ENCODE results near the gene SMIM41. TPM values are rescaled to one million over a fixed set of nuclear protein-coding genes. Genes with fewer than 3 reads are reported as not detected.

SMIM41 gene
- total RNA-seq, 4 donors from 2014 or later = 0.64 to 1.5 (median 0.80) TPM; not detected in 1

DNA sequence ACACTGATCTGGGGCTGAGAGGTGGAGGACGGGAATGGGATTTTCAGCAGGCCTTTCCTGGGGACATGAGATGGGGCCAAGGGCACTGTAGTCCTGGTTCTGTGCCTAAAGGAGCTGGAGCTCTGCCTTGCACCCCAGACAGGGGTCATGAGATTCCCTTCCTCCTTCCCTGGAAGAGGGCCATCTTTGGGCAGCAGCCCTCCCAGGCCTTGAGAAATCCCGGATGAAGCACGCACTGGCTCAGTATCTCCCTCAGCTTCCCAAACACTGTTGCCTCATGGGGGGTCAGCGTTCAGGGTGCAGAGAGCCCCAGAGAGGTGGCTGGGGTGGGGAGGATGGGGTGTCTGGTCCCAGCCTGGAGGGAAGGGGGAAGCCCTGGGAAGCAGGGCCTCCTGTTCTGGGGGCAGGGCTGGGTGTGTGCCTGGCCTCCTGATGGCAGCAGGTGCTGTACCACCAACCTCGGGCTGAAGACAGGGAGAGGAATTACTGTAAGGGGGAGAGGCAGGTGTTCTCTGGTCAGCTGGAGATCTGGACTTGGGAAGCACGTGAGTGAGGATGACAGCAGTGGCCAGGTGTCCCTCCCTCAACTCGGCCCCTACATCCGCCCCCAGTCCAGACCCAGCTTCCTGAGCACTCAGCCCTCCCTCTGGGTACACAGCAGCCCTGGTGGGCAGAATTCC is 36.7 kb upstream of the SMIM41 start:
- Histone ChIP-seq H3K27ac (peak overlapping the region; percentile 72 to 90 (median 77)), H3K27me3 (no peaks in the 10 kb centered on the region), H3K4me1 (peaks cover 23 to 41% (median 27%) of the 10 kb centered on the region in 4 donors), H3K36me3 (no peaks in the 10 kb centered on the region), H3K9me3 (no peaks in the 10 kb centered on the region), H3K4me3 (no peak overlapping the region)
- DNase-seq = no peak
- in situ Hi-C loops (cut with MboI; ENCODE audit: low pct_ligation_motif_present in 1 of 4, low pct_unique_long_range_greater_than_20kb in 1 of 4, low sequenced_read_pairs in 3 of 4) = no loop called here
- intact Hi-C loops (cut with DNase I; ENCODE audit: low total_unique reads) = no loop called here
- TF ChIP-seq EP300 (IDR thresholded peaks at IDR 0.05; ENCODE audit: low read depth) = no peak
- no peak for TF ChIP-seq POLR2A (IDR thresholded peaks at IDR 0.05)
- TF ChIP-seq, protein P1, sequence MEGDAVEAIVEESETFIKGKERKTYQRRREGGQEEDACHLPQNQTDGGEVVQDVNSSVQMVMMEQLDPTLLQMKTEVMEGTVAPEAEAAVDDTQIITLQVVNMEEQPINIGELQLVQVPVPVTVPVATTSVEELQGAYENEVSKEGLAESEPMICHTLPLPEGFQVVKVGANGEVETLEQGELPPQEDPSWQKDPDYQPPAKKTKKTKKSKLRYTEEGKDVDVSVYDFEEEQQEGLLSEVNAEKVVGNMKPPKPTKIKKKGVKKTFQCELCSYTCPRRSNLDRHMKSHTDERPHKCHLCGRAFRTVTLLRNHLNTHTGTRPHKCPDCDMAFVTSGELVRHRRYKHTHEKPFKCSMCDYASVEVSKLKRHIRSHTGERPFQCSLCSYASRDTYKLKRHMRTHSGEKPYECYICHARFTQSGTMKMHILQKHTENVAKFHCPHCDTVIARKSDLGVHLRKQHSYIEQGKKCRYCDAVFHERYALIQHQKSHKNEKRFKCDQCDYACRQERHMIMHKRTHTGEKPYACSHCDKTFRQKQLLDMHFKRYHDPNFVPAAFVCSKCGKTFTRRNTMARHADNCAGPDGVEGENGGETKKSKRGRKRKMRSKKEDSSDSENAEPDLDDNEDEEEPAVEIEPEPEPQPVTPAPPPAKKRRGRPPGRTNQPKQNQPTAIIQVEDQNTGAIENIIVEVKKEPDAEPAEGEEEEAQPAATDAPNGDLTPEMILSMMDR (IDR thresholded peaks at IDR 0.05) = no peak
- no peak for TF ChIP-seq POLR2AphosphoS5 (IDR thresholded peaks at IDR 0.05)
- WGBS, 2 donors (ENCODE audit: low coverage in 1 of 2) = 85% methylated on average over 8 of the region's 8 CpGs; no CpG with 5 or more reads in 1 of the 2 donors

DNA sequence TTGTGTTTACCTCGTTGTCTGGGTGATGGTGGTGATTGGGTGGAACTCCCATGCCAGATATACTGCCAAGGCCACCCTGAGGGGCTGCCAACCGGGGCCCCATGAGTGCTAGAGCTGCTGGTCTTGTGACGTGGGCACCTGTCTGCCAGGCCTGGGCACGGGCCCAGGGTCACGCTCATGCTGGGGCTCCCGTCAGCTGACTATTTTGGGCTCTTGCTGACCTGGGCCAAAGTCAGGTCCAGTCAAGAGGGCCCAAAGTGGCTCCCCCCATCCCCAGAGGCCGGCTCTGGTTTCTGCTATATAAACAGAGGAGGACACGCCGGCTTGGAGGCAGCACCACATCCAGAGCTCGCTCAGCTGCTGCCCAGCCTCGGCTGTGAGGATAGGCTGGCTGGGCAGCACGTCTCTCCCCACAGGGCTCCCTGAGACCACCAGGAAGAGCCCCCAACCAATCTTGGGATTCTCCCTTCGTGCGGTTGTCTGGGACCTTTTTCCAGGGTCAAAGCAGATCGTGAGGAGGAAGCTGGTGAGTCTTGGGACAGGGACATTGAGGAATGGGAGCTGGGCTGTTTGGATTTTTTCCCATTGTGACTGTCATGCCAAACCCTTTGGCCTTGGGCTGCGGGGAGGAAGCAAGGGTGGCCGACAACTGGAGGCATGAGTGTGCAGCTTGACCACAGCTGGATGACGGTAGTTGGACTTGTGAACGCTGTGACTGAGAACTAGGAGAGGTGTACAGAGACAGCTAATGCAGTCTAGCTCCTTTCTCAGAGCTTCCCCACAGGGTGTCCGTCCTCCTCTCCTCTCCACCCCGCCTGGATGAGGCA is 35.9 kb upstream of the SMIM41 start:
- intact Hi-C loops (cut with DNase I; ENCODE audit: low total_unique reads) = no loop called here
- H3K27me3 ChIP-seq = no peaks in the 10 kb centered on the region
- H3K27ac ChIP-seq = peak overlapping the region; percentile 72 to 90 (median 77)
- in situ Hi-C loops (cut with MboI; ENCODE audit: low pct_ligation_motif_present in 1 of 4, low pct_unique_long_range_greater_than_20kb in 1 of 4, low sequenced_read_pairs in 3 of 4) = no loop called here
- no peak overlapping the region for H3K4me3 ChIP-seq
- WGBS, 2 donors (ENCODE audit: low coverage in 1 of 2) = 75% methylated on average over 20 of the region's 21 CpGs; no CpG with 5 or more reads in 1 of the 2 donors
- TF ChIP-seq EP300 (IDR thresholded peaks at IDR 0.05; ENCODE audit: low read depth) = no peak
- TF ChIP-seq, protein P1 (IDR thresholded peaks at IDR 0.05) = no peak
- peak in 1 of 3 donors; percentile 44 for TF ChIP-seq POLR2AphosphoS5 (IDR thresholded peaks at IDR 0.05)
- TF ChIP-seq POLR2A (IDR thresholded peaks at IDR 0.05) = no peak
- no peaks in the 10 kb centered on the region for H3K36me3 ChIP-seq
- peaks cover 23 to 34% (median 25%) of the 10 kb centered on the region in 4 donors for H3K4me1 ChIP-seq
- H3K9me3 ChIP-seq = no peaks in the 10 kb centered on the region
- DNase-seq = no peak

DNA sequence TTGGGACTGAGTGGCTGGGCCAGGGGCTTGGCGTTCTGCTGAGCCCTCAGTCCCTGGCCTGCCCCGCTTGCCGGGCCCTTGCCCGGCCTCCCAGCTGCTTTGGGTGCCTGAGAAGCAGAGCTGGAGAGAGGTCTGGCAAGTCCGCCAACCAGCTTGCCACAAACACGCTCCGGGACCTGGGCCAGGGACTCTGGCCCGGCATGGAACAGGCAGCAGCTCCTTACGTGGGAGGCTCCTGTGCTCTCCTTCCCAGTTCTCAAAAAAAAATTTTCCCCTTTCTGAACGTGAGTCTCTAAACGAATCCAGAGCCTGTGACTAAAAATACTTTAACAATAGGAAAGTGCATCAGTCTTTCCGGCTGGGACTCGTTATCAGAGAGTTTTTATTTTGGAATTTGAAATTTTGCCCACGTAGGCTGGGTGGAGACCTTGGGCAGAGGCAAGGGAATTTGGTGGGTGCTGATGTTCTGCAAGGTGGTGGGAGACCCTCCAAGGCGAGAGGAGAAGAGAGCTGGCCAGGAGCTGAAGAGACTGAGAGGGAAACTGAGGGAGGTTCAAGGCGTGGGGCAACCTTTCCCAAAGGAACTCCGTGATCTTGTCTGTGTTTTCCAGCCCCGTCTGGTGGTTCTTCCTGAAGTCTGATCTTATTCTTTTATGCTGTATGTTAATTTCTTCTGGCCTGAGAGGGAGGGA is 35.1 kb upstream of the SMIM41 start:
- Histone ChIP-seq H3K4me1 (peaks cover 23 to 31% (median 25%) of the 10 kb centered on the region in 4 donors), H3K27ac (peak overlapping the region; percentile 72 to 90 (median 77)), H3K36me3 (no peaks in the 10 kb centered on the region), H3K4me3 (no peak overlapping the region), H3K9me3 (no peaks in the 10 kb centered on the region), H3K27me3 (no peaks in the 10 kb centered on the region)
- 71 to 73% methylated on average over 8 to 17 of the region's 18 CpGs for WGBS, 2 donors (ENCODE audit: low coverage in 1 of 2)
- in situ Hi-C loops (cut with MboI; ENCODE audit: low pct_ligation_motif_present in 1 of 4, low pct_unique_long_range_greater_than_20kb in 1 of 4, low sequenced_read_pairs in 3 of 4) = no loop called here
- TF ChIP-seq EP300 (IDR thresholded peaks at IDR 0.05; ENCODE audit: low read depth) (no peak), POLR2AphosphoS5 (IDR thresholded peaks at IDR 0.05) (peak; percentile 7 to 49 (median 12))
- peak; percentile 57 for DNase-seq
- intact Hi-C loops (cut with DNase I; ENCODE audit: low total_unique reads) = no loop called here

DNA sequence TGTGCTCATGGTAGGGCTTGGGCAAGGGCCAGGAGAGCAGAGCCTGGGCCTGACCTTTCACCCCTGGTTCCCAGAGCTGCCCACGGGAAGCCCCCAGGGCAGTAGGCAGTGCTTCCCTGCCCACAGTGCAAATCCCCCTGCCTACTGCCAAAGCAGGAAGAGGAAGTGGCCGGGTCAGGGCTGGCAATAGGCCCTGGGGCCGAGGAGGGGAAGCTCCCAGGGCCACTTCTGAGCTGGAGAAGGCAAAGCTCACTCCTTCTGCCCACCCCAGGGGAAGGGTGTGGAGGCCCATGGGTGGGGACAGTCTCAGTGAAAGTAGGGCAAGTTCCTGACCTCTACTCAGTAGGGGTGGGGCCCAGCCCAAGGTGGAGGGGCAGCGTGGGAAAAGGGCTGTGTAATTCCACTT is 33.7 kb upstream of the SMIM41 start:
- DNase-seq = peak; percentile 77
- intact Hi-C loops (cut with DNase I; ENCODE audit: low total_unique reads) = no loop called here
- in situ Hi-C loops (cut with MboI; ENCODE audit: low pct_ligation_motif_present in 1 of 4, low pct_unique_long_range_greater_than_20kb in 1 of 4, low sequenced_read_pairs in 3 of 4) = no loop called here
- Histone ChIP-seq H3K4me3 (no peak overlapping the region), H3K9me3 (no peaks in the 10 kb centered on the region), H3K36me3 (no peaks in the 10 kb centered on the region), H3K27me3 (no peaks in the 10 kb centered on the region), H3K4me1 (peaks cover 33 to 43% (median 36%) of the 10 kb centered on the region in 4 donors), H3K27ac (peak overlapping the region; percentile 72 to 90 (median 77))
- 8% methylated on average over 4 of the region's 4 CpGs; no CpG with 5 or more reads in 1 of the 2 donors for WGBS, 2 donors (ENCODE audit: low coverage in 1 of 2)
- TF ChIP-seq, protein P1 (IDR thresholded peaks at IDR 0.05) = no peak
- no peak for TF ChIP-seq EP300 (IDR thresholded peaks at IDR 0.05; ENCODE audit: low read depth)
- no peak for TF ChIP-seq POLR2A (IDR thresholded peaks at IDR 0.05)
- TF ChIP-seq POLR2AphosphoS5 (IDR thresholded peaks at IDR 0.05) = peak in 1 of 3 donors; percentile 53
